CD4-positive, alpha-beta memory T cell (primary cell): ENCODE data around the gene SQSTM1. TPM values are rescaled to one million over a fixed set of nuclear protein-coding genes. Genes with fewer than 3 reads are reported as not detected.

Experiments
- CTCF ChIA-PET: fragments of 350-600 bp; sonication (Branson Sonifier 250); formaldehyde crosslinking; loops from one replicate; lab custom pipeline; 2021; ENCODE audit warnings: inconsistent platforms; ENCODE audit not compliant: partially characterized antibody; lab: Charles Lee
- POLR2A ChIA-PET: fragments of 350-600 bp; sonication (Branson Sonifier 250); formaldehyde crosslinking; loops from one replicate; lab custom pipeline; 2021; ENCODE audit not compliant: partially characterized antibody; lab: Charles Lee
- DNase-seq, 5 donors: peaks; one replicate each; pipeline versions ENCODE4 v3.0.0 to v3.0.0-alpha.2; 2020 to 2022; ENCODE audit warnings: mixed read lengths in 1 of 5
- H3K27ac ChIP-seq: one replicate; pipeline ENCODE4 v1.7.0; 2013; ENCODE audit warnings: low read depth, low read length
- H3K27me3 ChIP-seq: 2 replicates; pipeline ENCODE4 v1.7.0; 2013; ENCODE audit warnings: mild to moderate bottlenecking, low read length, moderate library complexity; ENCODE audit not compliant: insufficient read depth
- H3K36me3 ChIP-seq: 2 replicates; pipeline ENCODE4 v1.7.0; 2013; ENCODE audit warnings: mild to moderate bottlenecking, low read length, moderate library complexity; ENCODE audit not compliant: insufficient read depth
- H3K4me1 ChIP-seq: 2 replicates; pipeline ENCODE4 v1.7.0; 2013; ENCODE audit warnings: mild to moderate bottlenecking, low read length, moderate library complexity; ENCODE audit not compliant: insufficient read depth
- H3K4me3 ChIP-seq, 2 donors: one replicate each; pipeline ENCODE4 v1.7.0; 2013; ENCODE audit warnings: low read length in 2 of 2, mild to moderate bottlenecking in 1 of 2
- H3K9me3 ChIP-seq, 2 donors: one replicate each; pipeline ENCODE4 v1.7.0; 2013; ENCODE audit warnings: low read length in 2 of 2, control low read depth in 1 of 2; ENCODE audit not compliant: control insufficient read depth in 1 of 2
- H3K27ac Mint-ChIP-seq, 7 donors: one replicate each; pipeline ENCODE4 v1.8.0; 2020 to 2021; ENCODE audit warnings: mixed read lengths in 7 of 7, mild to moderate bottlenecking in 6 of 7, inconsistent platforms in 3 of 7, moderate library complexity in 3 of 7
- H3K27me3 Mint-ChIP-seq, 2 donors: one replicate each; pipeline ENCODE4 v1.8.0; 2020 to 2021; ENCODE audit warnings: mixed read lengths in 2 of 2
- H3K36me3 Mint-ChIP-seq, 2 donors: one replicate each; pipeline ENCODE4 v1.8.0; 2020 to 2021; ENCODE audit warnings: mixed read lengths in 2 of 2, inconsistent platforms in 1 of 2, mild to moderate bottlenecking in 1 of 2
- H3K4me1 Mint-ChIP-seq, 4 donors: one replicate each; pipeline ENCODE4 v1.8.0; 2020 to 2021; ENCODE audit warnings: mixed read lengths in 4 of 4, mild to moderate bottlenecking in 1 of 4
- H3K4me3 Mint-ChIP-seq, 8 donors: one replicate each; pipeline ENCODE4 v1.8.0; 2020 to 2021; ENCODE audit warnings: mixed read lengths in 8 of 8, mild to moderate bottlenecking in 7 of 8, moderate library complexity in 6 of 8, inconsistent platforms in 3 of 8
- H3K9me3 Mint-ChIP-seq, 8 donors: one replicate each; pipeline ENCODE4 v1.8.0; 2020 to 2021; ENCODE audit warnings: mixed read lengths in 8 of 8, mild to moderate bottlenecking in 5 of 8, inconsistent platforms in 3 of 8, moderate library complexity in 1 of 8
- intact Hi-C: fragments of 100-400 bp; cut with micrococcal nuclease; formaldehyde crosslinking; loops from one replicate; pipeline ENCODE4 v1.15.1; 2023
- polyA plus RNA-seq, 2 donors: library from polyadenylated mRNA; unstranded; fragments of 300-500 nt; fragmentation: Illumina TruSeq; gene quantifications; one replicate each; pipeline ENCODE4 v1.2.3, GENCODE V29; 2021
- total RNA-seq, 2 experiments: library from RNA; stranded (reverse); gene quantifications; one replicate each; pipeline ENCODE4 v1.2.3, GENCODE V29; 2021

Gene SQSTM1
- total and polyA plus RNA-seq, 4 experiments from 2014 or later, result 188 to 303 (median 256) TPM

DNA sequence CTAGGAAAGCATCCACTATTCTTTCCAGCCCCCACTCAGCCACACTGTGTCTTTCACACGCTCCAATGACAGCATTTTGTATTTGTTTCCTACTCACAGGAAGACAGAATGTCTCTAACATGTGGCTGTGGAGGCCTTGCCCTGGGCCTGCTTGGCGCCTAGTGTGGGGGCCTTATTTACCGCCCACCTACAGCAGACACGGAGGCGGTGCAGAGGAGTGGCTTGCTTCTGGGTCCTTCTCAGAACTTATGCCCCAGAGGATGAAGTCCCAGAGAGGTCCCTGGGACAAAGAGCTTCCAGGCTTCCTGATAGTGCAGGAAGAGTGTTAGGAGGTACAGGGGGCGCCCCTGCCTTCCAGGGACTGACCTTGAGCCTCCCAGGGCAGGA, 46.4 kb downstream of the SQSTM1 start:
- Mint-ChIP-seq H3K27me3 (no peaks in the 10 kb centered on the region), H3K27ac (peak overlapping the region in 2 of 7 donors; percentile 71 to 78), H3K4me1 (no peaks in the 10 kb centered on the region), H3K36me3 (peaks cover 4 to 28% of the 10 kb centered on the region in 2 donors), H3K4me3 (no peak overlapping the region), H3K9me3 (no peaks in the 10 kb centered on the region)
- Histone ChIP-seq H3K27me3 (no peaks in the 10 kb centered on the region), H3K4me3 (no peak overlapping the region), H3K4me1 (no peaks in the 10 kb centered on the region), H3K9me3 (no peaks in the 10 kb centered on the region), H3K27ac (no peak overlapping the region), H3K36me3 (peaks cover 9% of the 10 kb centered on the region)
- intact Hi-C loops, result no loop called here
- CTCF ChIA-PET, result no interaction called here
- no peak for DNase-seq
- POLR2A ChIA-PET, result no interaction called here

DNA sequence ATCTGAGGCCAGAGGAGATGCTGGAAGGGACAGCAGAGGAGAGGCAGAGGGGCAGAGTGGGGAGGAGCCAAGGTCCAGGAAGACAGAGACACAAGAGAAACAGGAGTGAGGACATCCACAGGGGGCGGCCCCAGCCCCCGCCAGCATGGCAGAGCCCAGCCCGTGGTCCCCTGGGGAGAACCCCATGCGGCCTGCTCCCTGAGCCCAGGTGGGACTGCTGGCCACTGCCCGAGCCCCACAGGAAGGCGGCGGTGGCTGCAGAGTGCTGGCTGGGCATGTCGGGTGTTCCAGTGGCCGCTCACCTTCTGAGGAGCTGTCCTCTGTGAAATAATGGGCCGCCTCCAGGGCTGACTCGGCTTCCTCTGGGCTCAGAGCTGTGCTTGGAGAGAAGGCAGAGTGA, 46.8 kb downstream of the SQSTM1 start:
- Mint-ChIP-seq H3K27me3 (no peaks in the 10 kb centered on the region), H3K36me3 (peaks cover 4 to 31% of the 10 kb centered on the region in 2 donors), H3K4me1 (no peaks in the 10 kb centered on the region), H3K9me3 (no peaks in the 10 kb centered on the region), H3K27ac (peak overlapping the region in 2 of 7 donors; percentile 71 to 78), H3K4me3 (no peak overlapping the region)
- Histone ChIP-seq H3K4me3 (no peak overlapping the region), H3K9me3 (no peaks in the 10 kb centered on the region), H3K27ac (no peak overlapping the region), H3K36me3 (peaks cover 13% of the 10 kb centered on the region), H3K27me3 (no peaks in the 10 kb centered on the region), H3K4me1 (no peaks in the 10 kb centered on the region)
- no peak for DNase-seq
- CTCF ChIA-PET, result no interaction called here
- POLR2A ChIA-PET, result no interaction called here
- intact Hi-C loops, result no loop called here

DNA sequence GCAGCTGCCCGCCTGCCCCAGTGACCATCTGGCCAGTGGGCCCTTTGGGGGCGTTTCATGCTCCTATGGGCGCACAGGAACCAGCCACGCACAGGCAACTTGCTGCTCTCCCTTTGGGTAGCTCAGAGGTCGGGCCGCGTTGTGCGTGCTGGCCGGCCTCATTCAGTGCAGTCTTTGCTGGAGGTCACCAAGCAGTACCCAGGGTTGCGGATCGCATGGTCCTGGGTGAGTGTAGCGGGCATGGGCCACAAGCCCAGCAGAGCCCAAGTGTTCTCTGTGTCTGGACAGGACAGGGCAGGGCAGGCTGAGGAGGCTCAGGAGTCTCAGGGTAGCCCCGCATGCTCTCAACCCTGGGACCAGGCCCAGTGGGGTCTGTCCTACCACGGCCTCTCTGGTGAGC, 47.8 kb downstream of the SQSTM1 start:
- Mint-ChIP-seq H3K27me3 (no peaks in the 10 kb centered on the region), H3K9me3 (no peaks in the 10 kb centered on the region), H3K27ac (no peak overlapping the region), H3K4me1 (no peaks in the 10 kb centered on the region), H3K36me3 (peaks cover 4 to 32% of the 10 kb centered on the region in 2 donors), H3K4me3 (no peak overlapping the region)
- no peaks in the 10 kb centered on the region for H3K9me3 ChIP-seq
- CTCF ChIA-PET, result interaction anchor here (0.7 kb wide), 1 partner anchor 11 kb away, joined by 4 read pairs; the partner anchor contains the start of gene MRNIP
- no peak overlapping the region for H3K27ac ChIP-seq
- no peaks in the 10 kb centered on the region for H3K4me1 ChIP-seq
- no peak overlapping the region for H3K4me3 ChIP-seq
- intact Hi-C loops, result no loop called here
- no peaks in the 10 kb centered on the region for H3K27me3 ChIP-seq
- DNase-seq, result no peak
- POLR2A ChIA-PET, result no interaction called here
- peaks cover 18% of the 10 kb centered on the region for H3K36me3 ChIP-seq

DNA sequence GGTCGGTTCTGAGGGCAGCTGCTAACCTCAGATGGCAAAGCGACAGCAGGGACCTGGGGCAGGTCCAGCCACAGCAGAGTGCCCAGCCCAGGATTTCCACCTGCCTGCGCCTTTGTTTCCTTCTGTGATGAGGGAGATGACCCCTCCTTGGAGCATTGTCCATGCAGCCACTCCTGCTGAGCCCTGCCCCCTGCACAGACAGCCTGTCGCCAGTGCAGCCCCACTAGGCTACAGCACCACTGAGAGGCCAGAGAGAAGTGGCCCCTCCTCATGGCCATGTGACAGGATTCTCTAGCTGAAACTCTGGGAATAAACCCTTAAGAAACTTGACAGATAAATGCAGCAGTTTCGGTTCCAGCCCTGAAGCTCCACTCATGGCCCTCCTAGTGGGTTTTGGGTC, 48.4 kb downstream of the SQSTM1 start:
- no peak for DNase-seq
- Histone ChIP-seq H3K27ac (no peak overlapping the region), H3K27me3 (no peaks in the 10 kb centered on the region), H3K4me1 (no peaks in the 10 kb centered on the region), H3K4me3 (no peak overlapping the region), H3K36me3 (peaks cover 23% of the 10 kb centered on the region), H3K9me3 (no peaks in the 10 kb centered on the region)
- Mint-ChIP-seq H3K36me3 (peaks cover 4 to 31% of the 10 kb centered on the region in 2 donors), H3K4me1 (no peaks in the 10 kb centered on the region), H3K27ac (no peak overlapping the region), H3K4me3 (no peak overlapping the region), H3K9me3 (no peaks in the 10 kb centered on the region), H3K27me3 (no peaks in the 10 kb centered on the region)
- intact Hi-C loops, result no loop called here
- POLR2A ChIA-PET, result no interaction called here
- CTCF ChIA-PET, result interaction anchor here (0.9 kb wide), 1 partner anchor 45 kb away, joined by 3 read pairs; no protein-coding TSS in a partner anchor

DNA sequence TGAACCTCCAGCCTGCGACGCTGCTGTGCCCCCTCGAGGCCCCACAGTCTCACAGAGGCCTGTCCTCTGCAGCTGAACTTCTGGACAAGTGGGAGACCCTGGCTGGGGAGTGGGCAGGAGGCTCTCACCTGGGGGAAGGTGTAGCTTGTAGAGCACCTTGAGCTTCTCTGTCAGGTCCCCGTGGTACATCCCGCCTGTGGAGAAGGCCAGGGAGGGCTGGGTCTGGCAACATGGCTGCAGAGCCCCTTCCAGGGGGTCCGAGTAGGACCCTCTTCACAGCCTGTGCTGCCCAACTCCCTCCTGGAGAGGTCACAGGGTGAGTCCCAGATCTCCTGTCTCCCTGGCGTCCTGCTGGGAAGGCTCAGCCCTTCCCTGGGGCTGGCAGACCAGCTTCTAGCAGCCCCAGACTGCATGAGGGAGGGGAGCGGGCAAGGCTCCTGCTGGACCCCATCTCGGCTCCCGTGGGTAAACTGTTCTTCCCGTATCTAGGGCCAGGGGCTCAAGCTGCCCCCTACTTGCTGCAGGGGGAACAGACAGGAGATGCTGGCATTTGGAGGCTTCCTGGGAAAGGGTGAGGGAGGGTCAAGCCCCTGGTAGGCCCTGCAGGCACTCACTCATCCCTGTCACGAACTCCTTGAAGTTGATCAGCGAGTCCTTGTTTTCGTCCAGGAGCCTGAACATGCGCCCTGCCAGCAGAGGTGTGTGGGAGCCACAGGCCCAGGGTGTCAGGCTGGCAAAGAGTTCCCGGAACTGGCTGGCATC, 49.1 kb downstream of the SQSTM1 start:
- intact Hi-C loops, result no loop called here

DNA sequence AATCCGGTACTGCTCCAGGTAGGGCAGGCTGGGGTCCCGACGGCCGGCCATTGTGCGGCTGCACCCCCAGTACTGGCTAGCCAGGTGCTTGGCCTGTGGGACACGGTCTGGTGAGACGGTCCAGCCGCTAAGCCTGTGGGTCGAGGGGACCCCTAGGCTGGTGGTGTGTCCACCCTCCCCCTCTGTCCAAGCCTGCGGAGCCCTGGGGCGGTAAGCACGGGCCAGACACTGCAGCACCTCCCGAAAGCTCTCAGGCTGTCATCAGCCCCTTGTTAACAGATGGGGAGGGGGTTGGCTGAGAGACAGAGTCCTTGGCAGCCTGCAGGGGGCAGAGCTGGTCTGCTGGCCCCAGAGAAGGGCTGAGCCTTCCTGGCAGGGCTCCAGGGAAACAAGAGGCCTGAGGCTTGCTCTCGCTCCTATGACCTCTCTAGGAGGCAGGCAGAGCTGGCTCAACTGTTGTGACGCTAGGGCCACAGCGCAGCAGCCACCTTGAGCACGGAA, 49.7 kb downstream of the SQSTM1 start:
- intact Hi-C loops, result no loop called here
- ChIA-PET CTCF (interaction anchor here (1.2 kb wide), 1 partner anchor 12 kb away, joined by 3 read pairs; no protein-coding TSS in a partner anchor), POLR2A (no interaction called here)
- Mint-ChIP-seq H3K27ac (peak overlapping the region in 1 of 7 donors; percentile 52), H3K27me3 (no peaks in the 10 kb centered on the region), H3K36me3 (peaks cover 7 to 34% of the 10 kb centered on the region in 2 donors), H3K4me3 (no peak overlapping the region), H3K4me1 (no peaks in the 10 kb centered on the region), H3K9me3 (no peaks in the 10 kb centered on the region)
- Histone ChIP-seq H3K9me3 (no peaks in the 10 kb centered on the region), H3K27me3 (no peaks in the 10 kb centered on the region), H3K36me3 (peaks cover 17% of the 10 kb centered on the region), H3K27ac (no peak overlapping the region), H3K4me1 (no peaks in the 10 kb centered on the region), H3K4me3 (no peak overlapping the region)
- DNase-seq, result no peak

More for the DNA sequence above, 49.1 kb downstream of the SQSTM1 start:
- ChIA-PET POLR2A (no interaction called here), CTCF (interaction anchor here (0.9 kb wide), 1 partner anchor 44 kb away, joined by 3 read pairs; no protein-coding TSS in a partner anchor)
- Histone ChIP-seq H3K4me3 (no peak overlapping the region), H3K27ac (no peak overlapping the region), H3K4me1 (no peaks in the 10 kb centered on the region), H3K36me3 (peaks cover 20% of the 10 kb centered on the region), H3K27me3 (no peaks in the 10 kb centered on the region), H3K9me3 (no peaks in the 10 kb centered on the region)
- Mint-ChIP-seq H3K4me3 (no peak overlapping the region), H3K4me1 (no peaks in the 10 kb centered on the region), H3K9me3 (no peaks in the 10 kb centered on the region), H3K36me3 (peaks cover 4 to 32% of the 10 kb centered on the region in 2 donors), H3K27me3 (no peaks in the 10 kb centered on the region), H3K27ac (no peak overlapping the region)
- DNase-seq, result no peak

DNA sequence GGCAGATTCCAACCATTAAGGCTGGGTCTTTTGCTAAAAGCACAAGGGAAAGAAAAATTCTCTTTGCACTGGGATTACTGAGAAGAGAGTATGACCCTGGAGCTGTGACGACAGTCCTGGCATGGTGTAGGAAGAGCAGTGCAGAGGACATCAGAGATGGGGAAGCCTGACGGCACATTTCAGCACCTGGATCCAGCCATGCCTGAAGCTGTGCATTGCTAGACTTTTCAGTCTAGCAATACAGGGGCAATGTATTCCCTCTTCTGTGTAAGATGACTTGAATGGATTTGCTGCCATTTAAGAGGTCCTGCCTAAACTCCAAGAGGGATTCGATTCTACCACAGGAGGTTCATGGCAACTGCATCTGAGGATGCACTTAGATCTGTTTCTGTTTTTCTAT, 50.2 kb downstream of the SQSTM1 start:
- CTCF ChIA-PET, result interaction anchor here (1.0 to 1.2 kb wide), 2 partner anchors 11 to 37 kb away, joined by 3 read pairs; no protein-coding TSS in a partner anchor
- Mint-ChIP-seq H3K27ac (peak overlapping the region in 2 of 7 donors; percentile 27 to 52), H3K4me3 (no peak overlapping the region), H3K4me1 (no peaks in the 10 kb centered on the region), H3K27me3 (no peaks in the 10 kb centered on the region), H3K36me3 (peaks cover 8 to 36% of the 10 kb centered on the region in 2 donors), H3K9me3 (no peaks in the 10 kb centered on the region)
- intact Hi-C loops, result no loop called here
- H3K27me3 ChIP-seq, result no peaks in the 10 kb centered on the region
- H3K4me1 ChIP-seq, result no peaks in the 10 kb centered on the region
- no peaks in the 10 kb centered on the region for H3K9me3 ChIP-seq
- H3K4me3 ChIP-seq, result no peak overlapping the region
- POLR2A ChIA-PET, result no interaction called here
- peaks cover 17% of the 10 kb centered on the region for H3K36me3 ChIP-seq
- H3K27ac ChIP-seq, result no peak overlapping the region
- DNase-seq, result no peak
